Breast epithelium (tissue), 4 donors: ENCODE results near the gene ELMOD3. TPM values are rescaled to one million over a fixed set of nuclear protein-coding genes. Genes with fewer than 3 reads are reported as not detected.
"Not testable (repeated sequence)": the region's sequence is repeated elsewhere in the genome, so short reads cannot be mapped to it uniquely, and the experiment has no call there.

Experiments
- DNase-seq, 2 donors: peaks; one replicate each; pipeline ENCODE4 v3.0.0-alpha.2; 2019; ENCODE audit warnings: low spot score in 2 of 2
- H3K27ac ChIP-seq, 2 donors: fragments of 200-600 bp; sonication (generic) in 1 of 2; one replicate each; pipeline ENCODE4 v1.5.1; 2016 to 2019; ENCODE audit warnings: mild to moderate bottlenecking in 1 of 2
- H3K27me3 ChIP-seq, 2 donors: fragments of 200-600 bp; sonication (generic) in 1 of 2; one replicate each; pipeline versions ENCODE4 v1.5.1 to v1.6.0; 2017 to 2019; ENCODE audit warnings: control low read depth in 1 of 2, mild to moderate bottlenecking in 1 of 2
- H3K36me3 ChIP-seq: fragments of 200-600 bp; one replicate; pipeline ENCODE4 v1.5.1; 2019
- H3K4me1 ChIP-seq, 2 donors: fragments of 200-600 bp; sonication (generic); one replicate each; pipeline ENCODE4 v1.5.1; 2016 to 2019; ENCODE audit warnings: control low read depth in 1 of 2
- H3K4me3 ChIP-seq, 3 donors: fragments of 200-600 bp; sonication (generic); 1 replicate in 2 of 3; 2 replicates in 1 of 3; pipeline ENCODE4 v1.5.1; 2016 to 2019; ENCODE audit warnings: mild to moderate bottlenecking in 3 of 3, moderate library complexity in 2 of 3
- H3K9me3 ChIP-seq, 2 donors: fragments of 200-600 bp; sonication (generic) in 1 of 2; one replicate each; pipeline ENCODE4 v1.5.1; 2016 to 2019; ENCODE audit warnings: control low read depth in 1 of 2
- CTCF ChIP-seq, 3 donors: fragments of 450-650 bp; IDR thresholded peaks; one replicate each; pipeline ENCODE4 v1.5.1; 2016 to 2017; ENCODE audit warnings: antibody characterized with exemption in 3 of 3, mild to moderate bottlenecking in 3 of 3, moderate library complexity in 3 of 3
- POLR2A ChIP-seq: fragments of 450-650 bp; IDR thresholded peaks from one replicate; pipeline ENCODE4 v1.6.1; 2016; ENCODE audit warnings: antibody characterized with exemption, mild to moderate bottlenecking, moderate library complexity
- POLR2AphosphoS5 ChIP-seq, 3 donors: sonication (generic); formaldehyde crosslinking; IDR thresholded peaks; one replicate each; pipeline ENCODE4 v1.6.1; 2017; ENCODE audit warnings: antibody characterized with exemption in 3 of 3
- intact Hi-C: fragments of 100-400 bp; cut with DNase I; formaldehyde crosslinking; loops from one replicate; pipeline ENCODE4 v1.15.1; 2023; ENCODE audit warnings: low total_unique reads
- total RNA-seq, 3 donors: library from RNA; depleted of rRNA; stranded (reverse); fragments of >200 nt; gene quantifications; one replicate each; pipeline ENCODE4 v1.1.0, GENCODE V29; 2016

The ELMOD3 gene
- total RNA-seq, 3 donors from 2014 or later = 42.9 to 149 (median 47.0) TPM

GRCh38 chr2:85342156-85342555 lies 12.4 kb upstream of the ELMOD3 start:
- DNase-seq = no peak
- TF ChIP-seq POLR2AphosphoS5 (IDR thresholded peaks at IDR 0.05) = no peak
- no peak for TF ChIP-seq POLR2A
- no peak for TF ChIP-seq CTCF (IDR thresholded peaks at IDR 0.05)
- H3K4me1 ChIP-seq = no peaks in the 10 kb centered on the region
- no peaks in the 10 kb centered on the region for H3K27me3 ChIP-seq
- H3K9me3 ChIP-seq = no peaks in the 10 kb centered on the region
- H3K36me3 ChIP-seq = no peaks in the 10 kb centered on the region
- no peak overlapping the region for H3K27ac ChIP-seq
- intact Hi-C loops = no loop called here
- H3K4me3 ChIP-seq = no peak overlapping the region

- H3K4me1 ChIP-seq, H3K4me3 ChIP-seq, H3K36me3 ChIP-seq, DNase-seq, H3K27ac ChIP-seq, intact Hi-C loops, H3K9me3 ChIP-seq, H3K27me3 ChIP-seq: not testable (repeated sequence)
These were observed 11.2 kb upstream of the ELMOD3 start for GRCh38 chr2:85343207-85343895.

GRCh38 chr2:85344356-85344954 lies 10.1 kb upstream of the ELMOD3 start:
- Histone ChIP-seq H3K27ac (no peak overlapping the region), H3K9me3 (no peaks in the 10 kb centered on the region), H3K4me3 (no peak overlapping the region), H3K36me3 (no peaks in the 10 kb centered on the region), H3K27me3 (no peaks in the 10 kb centered on the region), H3K4me1 (no peaks in the 10 kb centered on the region)
- TF ChIP-seq POLR2AphosphoS5 (IDR thresholded peaks at IDR 0.05) = no peak
- no peak for TF ChIP-seq CTCF (IDR thresholded peaks at IDR 0.05)
- TF ChIP-seq POLR2A = no peak
- DNase-seq = no peak
- intact Hi-C loops = no loop called here

GRCh38 chr2:85347599-85347998 lies 7.0 kb upstream of the ELMOD3 start:
- DNase-seq = no peak
- Histone ChIP-seq H3K27ac (no peak overlapping the region), H3K36me3 (no peaks in the 10 kb centered on the region), H3K9me3 (no peaks in the 10 kb centered on the region), H3K27me3 (no peaks in the 10 kb centered on the region), H3K4me3 (no peak overlapping the region), H3K4me1 (no peaks in the 10 kb centered on the region)
- intact Hi-C loops = no loop called here
- TF ChIP-seq POLR2AphosphoS5 (IDR thresholded peaks at IDR 0.05) (no peak), POLR2A (no peak), CTCF (IDR thresholded peaks at IDR 0.05) (no peak)

- H3K27me3 ChIP-seq = no peaks in the 10 kb centered on the region
- no peaks in the 10 kb centered on the region for H3K36me3 ChIP-seq
- TF ChIP-seq POLR2A (no peak), POLR2AphosphoS5 (IDR thresholded peaks at IDR 0.05) (no peak), CTCF (IDR thresholded peaks at IDR 0.05) (no peak)
- H3K4me1 ChIP-seq = peaks cover 4 to 7% of the 10 kb centered on the region in 2 donors
- intact Hi-C loops = no loop called here
- peak in 1 of 2 donors; percentile 35 for DNase-seq
- H3K27ac ChIP-seq = peak overlapping the region; percentile 85 to 92
- H3K9me3 ChIP-seq = no peaks in the 10 kb centered on the region
- peak overlapping the region; percentile 64 to 73 (median 69) for H3K4me3 ChIP-seq
These were observed 688 bp upstream of the ELMOD3 start for GRCh38 chr2:85353876-85354285.
